Measurements from ENCODE around the gene GHDC. TPM values are rescaled to one million over a fixed set of nuclear protein-coding genes. Genes with fewer than 3 reads are reported as not detected.

GHDC gene
- total RNA-seq, 3 donors from 2014 or later = 21.9 to 22.2 (median 22.0) TPM

DNA sequence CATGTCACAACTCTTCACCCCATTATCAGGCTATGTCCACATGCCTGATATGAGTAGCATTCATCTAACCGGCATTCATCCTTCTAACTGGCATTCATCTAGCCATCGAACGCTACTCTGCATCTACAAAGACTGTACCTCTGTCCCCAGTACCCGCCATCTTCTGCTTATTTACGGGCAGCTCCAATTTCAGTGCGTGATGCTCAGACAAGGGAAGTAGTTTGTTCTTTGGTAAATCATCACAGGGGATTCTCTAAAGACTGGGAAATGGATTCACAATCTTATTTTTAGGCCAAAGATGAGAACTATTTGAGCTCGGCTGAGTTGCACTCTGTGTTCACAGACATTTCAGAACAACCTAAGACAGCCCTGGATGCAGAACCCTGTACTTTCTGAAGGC is 42.5 kb upstream of the GHDC start:
- DNase-seq (no peak), ATAC-seq (no peak)
- no peaks in the 10 kb centered on the region for H3K4me1 ChIP-seq (ENCODE audit: low read depth)

DNA sequence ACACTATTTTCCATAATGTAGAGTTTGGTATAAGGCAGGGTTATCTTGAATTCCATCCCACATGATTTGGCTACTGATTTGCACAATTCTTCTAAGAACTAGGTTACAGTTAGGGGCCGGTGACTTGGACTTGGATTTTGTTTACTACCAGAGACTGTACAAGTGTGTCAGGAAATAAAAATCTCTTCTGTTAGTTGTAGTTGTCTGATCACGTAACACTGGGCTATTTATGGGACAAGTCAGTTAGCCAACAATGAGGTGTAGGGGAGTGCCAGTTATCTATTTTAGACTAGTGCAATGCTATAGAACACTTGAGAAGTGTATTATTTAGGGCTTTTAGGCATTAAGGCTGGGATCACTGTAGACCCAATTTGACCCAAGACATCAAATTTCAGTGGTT is 39.7 kb upstream of the GHDC start:
- no peak overlapping the region for H3K4me3 ChIP-seq
- ATAC-seq = no peak
- no peaks in the 10 kb centered on the region for H3K9me3 ChIP-seq
- DNase-seq = no peak
- no peaks in the 10 kb centered on the region for H3K4me1 ChIP-seq (ENCODE audit: low read depth)
- H3K36me3 ChIP-seq (ENCODE audit: low read depth) = no peaks in the 10 kb centered on the region
- intact Hi-C loops (cut with DNase I, micrococcal nuclease) = no loop called here
- TF ChIP-seq, protein P1, sequence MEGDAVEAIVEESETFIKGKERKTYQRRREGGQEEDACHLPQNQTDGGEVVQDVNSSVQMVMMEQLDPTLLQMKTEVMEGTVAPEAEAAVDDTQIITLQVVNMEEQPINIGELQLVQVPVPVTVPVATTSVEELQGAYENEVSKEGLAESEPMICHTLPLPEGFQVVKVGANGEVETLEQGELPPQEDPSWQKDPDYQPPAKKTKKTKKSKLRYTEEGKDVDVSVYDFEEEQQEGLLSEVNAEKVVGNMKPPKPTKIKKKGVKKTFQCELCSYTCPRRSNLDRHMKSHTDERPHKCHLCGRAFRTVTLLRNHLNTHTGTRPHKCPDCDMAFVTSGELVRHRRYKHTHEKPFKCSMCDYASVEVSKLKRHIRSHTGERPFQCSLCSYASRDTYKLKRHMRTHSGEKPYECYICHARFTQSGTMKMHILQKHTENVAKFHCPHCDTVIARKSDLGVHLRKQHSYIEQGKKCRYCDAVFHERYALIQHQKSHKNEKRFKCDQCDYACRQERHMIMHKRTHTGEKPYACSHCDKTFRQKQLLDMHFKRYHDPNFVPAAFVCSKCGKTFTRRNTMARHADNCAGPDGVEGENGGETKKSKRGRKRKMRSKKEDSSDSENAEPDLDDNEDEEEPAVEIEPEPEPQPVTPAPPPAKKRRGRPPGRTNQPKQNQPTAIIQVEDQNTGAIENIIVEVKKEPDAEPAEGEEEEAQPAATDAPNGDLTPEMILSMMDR (IDR thresholded peaks at IDR 0.05) = no peak

More for the DNA sequence above, 42.5 kb upstream of the GHDC start:
- Histone ChIP-seq H3K36me3 (ENCODE audit: low read depth) (no peaks in the 10 kb centered on the region), H3K9me3 (no peaks in the 10 kb centered on the region), H3K4me3 (no peak overlapping the region)
- TF ChIP-seq, protein P1 (IDR thresholded peaks at IDR 0.05) = no peak
- intact Hi-C loops (cut with DNase I, micrococcal nuclease) = no loop called here

DNA sequence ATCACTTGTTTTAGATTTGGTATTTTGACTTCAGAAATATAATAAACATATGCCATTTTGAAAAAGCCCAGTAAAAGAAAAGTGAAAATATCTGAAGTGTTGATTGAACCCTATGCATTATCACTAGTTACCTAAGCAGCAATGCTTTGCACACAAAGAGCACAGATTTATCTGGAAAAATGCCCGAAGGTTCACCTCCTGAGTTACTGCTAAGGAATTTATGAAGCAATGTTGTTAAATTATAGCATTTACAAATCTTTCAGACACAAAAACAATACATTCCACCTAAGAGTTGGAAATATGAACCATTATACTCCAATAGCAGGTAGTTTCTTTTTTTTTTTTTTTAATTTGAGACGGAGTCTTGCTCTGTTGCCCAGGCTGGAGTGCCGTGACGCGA is 38.9 kb upstream of the GHDC start:
- H3K4me1 ChIP-seq (ENCODE audit: low read depth) = no peaks in the 10 kb centered on the region
- TF ChIP-seq, protein P1 (IDR thresholded peaks at IDR 0.05) = no peak
- DNase-seq = no peak
- H3K36me3 ChIP-seq (ENCODE audit: low read depth) = no peaks in the 10 kb centered on the region
- intact Hi-C loops (cut with DNase I, micrococcal nuclease) = no loop called here
- no peaks in the 10 kb centered on the region for H3K9me3 ChIP-seq
- no peak overlapping the region for H3K4me3 ChIP-seq
- no peak for ATAC-seq

DNA sequence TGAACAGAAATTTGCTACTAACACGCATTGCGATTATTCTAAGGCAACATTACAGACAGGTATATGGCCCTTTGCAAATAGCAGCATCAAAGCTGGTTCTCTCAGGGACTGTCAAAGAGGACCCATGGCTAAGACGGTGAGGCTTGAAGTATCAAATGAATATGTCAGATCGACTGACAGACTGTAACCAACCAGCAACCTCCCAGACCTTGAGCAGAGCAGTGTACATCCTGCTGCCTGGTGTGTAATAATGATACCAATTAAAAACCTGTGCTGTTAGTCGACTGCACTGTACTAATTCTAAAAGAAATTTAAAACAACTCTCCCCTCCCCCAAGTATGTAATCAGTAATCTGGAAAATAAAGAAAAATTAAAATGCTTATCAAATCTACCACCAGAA is 35.9 kb upstream of the GHDC start:
- TF ChIP-seq, protein P1 (IDR thresholded peaks at IDR 0.05) = no peak
- DNase-seq (no peak), ATAC-seq (no peak)
- Histone ChIP-seq H3K4me1 (ENCODE audit: low read depth) (no peaks in the 10 kb centered on the region), H3K9me3 (no peaks in the 10 kb centered on the region), H3K4me3 (no peak overlapping the region), H3K36me3 (ENCODE audit: low read depth) (no peaks in the 10 kb centered on the region)
- intact Hi-C loops (cut with DNase I, micrococcal nuclease) = no loop called here

- ATAC-seq = no peak
- TF ChIP-seq, protein P1 (IDR thresholded peaks at IDR 0.05) = no peak
- H3K9me3 ChIP-seq = no peaks in the 10 kb centered on the region
- H3K36me3 ChIP-seq (ENCODE audit: low read depth) = no peaks in the 10 kb centered on the region
- H3K4me1 ChIP-seq (ENCODE audit: low read depth) = no peaks in the 10 kb centered on the region
- no peak for DNase-seq
- intact Hi-C loops (cut with DNase I, micrococcal nuclease) = no loop called here
- H3K4me3 ChIP-seq = no peak overlapping the region
Observed at GRCh38 chr17:42227849-42228700, 33.8 kb upstream of the GHDC start.
